MG63 (cell line): Measurements from ENCODE around the gene OMP. TPM values are rescaled to one million over a fixed set of nuclear protein-coding genes. Genes with fewer than 3 reads are reported as not detected.

Experiments used
- DNase-seq: peaks from one replicate; pipeline ENCODE4 v3.0.0-alpha.2; 2020
- H3K27me3 ChIP-seq: fragments of 250-450 bp; sonication (Bioruptor Pico); 2 replicates; pipeline ENCODE4 v1.5.1; 2020; ENCODE audit warnings: mild to moderate bottlenecking, moderate library complexity
- H3K36me3 ChIP-seq: fragments of 250-450 bp; sonication (Bioruptor Pico); 2 replicates; pipeline ENCODE4 v1.5.1; 2020; ENCODE audit warnings: mild to moderate bottlenecking, moderate library complexity
- H3K4me3 ChIP-seq: fragments of 250-450 bp; sonication (Bioruptor Pico); 2 replicates; pipeline ENCODE4 v1.5.1; 2020; ENCODE audit warnings: mild to moderate bottlenecking, moderate library complexity
- H3K9me3 ChIP-seq: fragments of 250-450 bp; sonication (Bioruptor Pico); 2 replicates; pipeline ENCODE4 v1.5.1; 2020; ENCODE audit warnings: mild to moderate bottlenecking, moderate library complexity
- total RNA-seq: library from RNA; depleted of rRNA; stranded (reverse); fragments of >200 nt; shearing (Covaris generic); gene quantifications from 2 replicates; pipeline ENCODE4 v1.2.3, GENCODE V29; 2014; ENCODE audit warnings: low replicate concordance

OMP gene
- total RNA-seq, 1 experiment from 2014 or later, result not detected

DNA sequence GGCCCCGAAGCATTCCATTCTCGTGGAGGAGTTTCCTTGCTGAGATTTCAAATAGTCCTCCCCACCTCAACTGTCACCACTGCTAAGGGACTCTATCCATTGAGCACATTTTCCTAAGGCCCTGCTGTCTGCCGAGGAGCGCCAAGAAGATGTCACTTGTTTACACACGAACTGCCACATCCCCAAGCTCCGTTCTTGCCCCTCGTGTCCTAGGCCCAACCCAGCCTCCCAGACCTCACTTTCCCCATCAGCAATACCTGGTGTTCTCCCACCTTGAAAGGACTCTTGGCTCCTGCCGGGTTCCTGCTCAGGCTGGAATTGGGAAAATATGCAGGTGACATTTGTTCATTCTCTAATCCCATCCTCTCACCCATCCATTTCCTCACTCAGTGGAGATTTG lies 21.4 kb downstream of the OMP start:
- Histone ChIP-seq H3K27me3 (no peaks in the 10 kb centered on the region), H3K4me3 (no peak overlapping the region), H3K36me3 (no peaks in the 10 kb centered on the region), H3K9me3 (no peaks in the 10 kb centered on the region)
- DNase-seq, result no peak

- H3K4me3 ChIP-seq, result no peak overlapping the region
- DNase-seq, result no peak
- no peaks in the 10 kb centered on the region for H3K36me3 ChIP-seq
- H3K27me3 ChIP-seq, result no peaks in the 10 kb centered on the region
- H3K9me3 ChIP-seq, result no peaks in the 10 kb centered on the region
Observed at GRCh38 chr11:77124488-77124887, 21.8 kb downstream of the OMP start.

DNA sequence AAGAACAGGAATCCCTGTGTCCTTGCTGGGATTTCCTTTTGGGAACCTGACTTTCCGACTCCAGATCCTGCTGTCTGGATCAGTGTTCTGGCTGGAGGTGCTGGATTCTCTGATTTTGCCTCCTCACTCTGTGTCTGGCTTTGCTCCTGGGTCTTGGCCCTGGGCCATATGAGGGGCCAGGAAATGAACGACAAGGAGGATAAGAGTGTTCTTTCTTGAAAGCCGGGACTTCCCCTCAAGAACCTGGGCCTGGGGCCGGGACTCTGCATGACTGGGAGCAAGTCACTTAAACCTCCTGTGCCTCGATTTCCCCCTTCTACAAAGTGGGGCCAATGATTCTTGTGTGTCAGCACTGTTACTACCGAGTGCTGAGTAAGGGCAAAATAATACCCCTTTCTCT lies 22.6 kb downstream of the OMP start:
- no peaks in the 10 kb centered on the region for H3K27me3 ChIP-seq
- H3K9me3 ChIP-seq, result no peaks in the 10 kb centered on the region
- DNase-seq, result no peak
- no peaks in the 10 kb centered on the region for H3K36me3 ChIP-seq
- H3K4me3 ChIP-seq, result no peak overlapping the region

- no peak for DNase-seq
- Histone ChIP-seq H3K4me3 (no peak overlapping the region), H3K36me3 (no peaks in the 10 kb centered on the region), H3K27me3 (no peaks in the 10 kb centered on the region), H3K9me3 (no peaks in the 10 kb centered on the region)
Observed at GRCh38 chr11:77125695-77126094, 23.1 kb downstream of the OMP start.

DNA sequence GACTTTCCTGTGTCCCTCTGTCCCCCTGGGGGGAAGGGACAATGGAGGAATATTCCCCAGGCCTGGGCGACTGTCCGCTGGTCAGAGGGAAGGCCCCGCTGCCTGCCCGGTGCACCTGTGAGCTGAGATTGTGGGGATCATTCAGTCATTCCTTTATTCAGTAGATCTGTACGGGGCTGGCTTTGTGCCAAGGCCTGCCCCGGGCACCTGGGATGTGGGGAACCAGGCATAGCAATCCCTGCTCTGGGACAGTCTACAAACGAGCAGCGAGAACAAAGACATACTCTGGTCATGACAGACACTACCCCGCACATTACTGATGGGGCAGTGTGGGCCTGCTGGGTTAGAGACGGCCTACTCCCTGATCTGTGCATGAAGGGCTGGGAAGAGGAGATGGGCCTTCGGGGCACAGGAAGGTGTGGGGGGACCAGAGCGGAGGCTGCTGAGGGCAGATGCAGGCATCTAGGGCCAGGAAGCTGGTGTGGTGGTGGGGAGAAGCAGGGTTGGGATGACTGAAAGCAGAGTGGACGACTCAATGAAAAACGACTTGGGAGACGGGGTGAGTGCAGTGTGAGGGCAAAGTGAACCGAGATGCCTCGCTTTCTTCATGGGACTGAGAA lies 23.6 kb downstream of the OMP start:
- no peaks in the 10 kb centered on the region for H3K36me3 ChIP-seq
- H3K4me3 ChIP-seq, result no peak overlapping the region
- no peaks in the 10 kb centered on the region for H3K27me3 ChIP-seq
- no peaks in the 10 kb centered on the region for H3K9me3 ChIP-seq
- no peak for DNase-seq

- no peaks in the 10 kb centered on the region for H3K9me3 ChIP-seq
- H3K27me3 ChIP-seq, result no peaks in the 10 kb centered on the region
- no peak for DNase-seq
- H3K4me3 ChIP-seq, result no peak overlapping the region
- H3K36me3 ChIP-seq, result no peaks in the 10 kb centered on the region
Observed at GRCh38 chr11:77126861-77127234, 24.2 kb downstream of the OMP start.

- Histone ChIP-seq H3K27me3 (no peaks in the 10 kb centered on the region), H3K4me3 (peak overlapping the region; percentile 32; the same call in 1 of the 2 replicates)
- DNase-seq, result no peak
Observed at GRCh38 chr11:77127235-77127911, 24.7 kb downstream of the OMP start.

DNA sequence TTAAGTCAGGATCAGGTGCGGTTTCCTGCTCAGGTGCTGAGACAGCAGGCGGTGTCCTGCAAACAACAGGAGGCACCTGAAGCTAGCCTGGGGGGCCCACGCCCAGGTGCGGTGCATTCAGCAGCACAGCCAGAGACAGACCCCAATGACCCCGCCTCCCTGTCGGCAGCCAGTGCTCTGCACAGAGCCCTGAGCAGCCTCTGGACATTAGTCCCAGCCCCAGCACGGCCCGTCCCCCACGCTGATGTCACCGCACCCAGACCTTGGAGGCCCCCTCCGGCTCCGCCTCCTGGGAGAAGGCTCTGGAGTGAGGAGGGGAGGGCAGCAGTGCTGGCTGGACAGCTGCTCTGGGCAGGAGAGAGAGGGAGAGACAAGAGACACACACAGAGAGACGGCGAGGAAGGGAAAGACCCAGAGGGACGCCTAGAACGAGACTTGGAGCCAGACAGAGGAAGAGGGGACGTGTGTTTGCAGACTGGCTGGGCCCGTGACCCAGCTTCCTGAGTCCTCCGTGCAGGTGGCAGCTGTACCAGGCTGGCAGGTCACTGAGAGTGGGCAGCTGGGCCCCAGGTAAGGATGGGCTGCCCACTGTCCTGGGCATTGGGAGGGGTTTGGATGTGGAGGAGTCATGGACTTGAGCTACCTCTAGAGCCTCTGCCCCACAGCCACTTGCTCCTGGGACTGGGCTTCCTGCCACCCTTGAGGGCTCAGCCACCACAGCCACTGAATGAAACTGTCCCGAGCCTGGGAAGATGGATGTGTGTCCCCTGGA lies 25.5 kb downstream of the OMP start, which contains the start of gene MYO7A:
Gene MYO7A, plus strand, starts transcription at position 327 of the 772 bp plus-strand sequence. CDS start 2,389 bp downstream, outside the sequence.
- H3K36me3 ChIP-seq, result no peaks in the 10 kb centered on the region
- DNase-seq, result no peak
- no peaks in the 10 kb centered on the region for H3K27me3 ChIP-seq
- H3K9me3 ChIP-seq, result 0 out of 2 replicates have a peak, but pooled peaks cover 2% of the 10 kb centered on the region
- peak within 1 kb of the TSS; percentile 32; the same call in 1 of the 2 replicates for H3K4me3 ChIP-seq

More at GRCh38 chr11:77127235-77127911, 24.7 kb downstream of the OMP start:
- Histone ChIP-seq H3K9me3 (no peaks in the 10 kb centered on the region), H3K36me3 (no peaks in the 10 kb centered on the region)

DNA sequence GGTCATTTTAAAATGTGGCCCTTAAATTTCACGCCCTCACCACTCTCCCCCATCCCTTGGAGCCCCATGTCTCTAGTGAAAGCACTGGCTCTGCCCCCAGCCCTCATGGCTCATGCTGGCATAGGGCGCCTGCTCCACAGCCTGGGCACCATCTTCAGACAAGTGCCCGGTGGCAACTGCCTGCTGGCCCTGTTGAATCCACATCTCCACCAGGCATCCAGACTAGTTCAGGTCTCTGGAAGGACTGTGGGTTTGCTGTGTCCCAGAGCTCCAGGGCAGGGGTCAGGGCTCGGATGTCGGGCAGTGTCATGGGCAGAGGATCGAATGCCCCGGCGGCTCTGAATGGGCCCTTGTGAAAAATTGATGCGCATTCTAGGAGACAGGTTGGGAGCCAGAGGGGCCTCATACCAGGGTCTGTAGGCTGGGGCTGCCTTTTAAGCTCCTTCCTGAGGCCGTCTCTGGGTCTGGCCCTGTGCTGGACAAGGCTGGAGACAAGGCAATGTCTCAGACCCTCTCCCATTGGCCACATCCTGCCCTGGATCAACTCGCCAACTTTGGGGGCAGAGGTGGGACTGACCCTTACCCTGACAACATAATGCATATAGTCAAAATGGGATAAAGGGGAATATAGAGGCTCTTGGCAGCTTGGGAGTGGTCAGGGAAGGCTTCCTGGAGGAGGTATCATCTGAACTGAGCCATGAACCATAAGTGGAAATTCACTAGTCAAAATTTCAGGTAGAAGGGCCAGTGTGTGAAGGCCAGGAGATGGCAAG lies 26.6 kb downstream of the OMP start:
- DNase-seq, result no peak
- Histone ChIP-seq H3K9me3 (peaks cover 6% of the 10 kb centered on the region; the same call in 1 of the 2 replicates), H3K27me3 (no peaks in the 10 kb centered on the region), H3K4me3 (no peak overlapping the region), H3K36me3 (no peaks in the 10 kb centered on the region)

- H3K36me3 ChIP-seq, result no peaks in the 10 kb centered on the region
- DNase-seq, result no peak
- H3K27me3 ChIP-seq, result no peaks in the 10 kb centered on the region
- H3K4me3 ChIP-seq, result no peak overlapping the region
- H3K9me3 ChIP-seq, result peaks cover 6% of the 10 kb centered on the region; the same call in 1 of the 2 replicates
Observed at GRCh38 chr11:77129842-77130756, 27.5 kb downstream of the OMP start.

- no peaks in the 10 kb centered on the region for H3K36me3 ChIP-seq
- DNase-seq, result peak; percentile 74
- no peak overlapping the region for H3K4me3 ChIP-seq
- no peaks in the 10 kb centered on the region for H3K27me3 ChIP-seq
- peaks cover 6% of the 10 kb centered on the region; the same call in 1 of the 2 replicates for H3K9me3 ChIP-seq
Observed at GRCh38 chr11:77130763-77131513, 28.3 kb downstream of the OMP start.

DNA sequence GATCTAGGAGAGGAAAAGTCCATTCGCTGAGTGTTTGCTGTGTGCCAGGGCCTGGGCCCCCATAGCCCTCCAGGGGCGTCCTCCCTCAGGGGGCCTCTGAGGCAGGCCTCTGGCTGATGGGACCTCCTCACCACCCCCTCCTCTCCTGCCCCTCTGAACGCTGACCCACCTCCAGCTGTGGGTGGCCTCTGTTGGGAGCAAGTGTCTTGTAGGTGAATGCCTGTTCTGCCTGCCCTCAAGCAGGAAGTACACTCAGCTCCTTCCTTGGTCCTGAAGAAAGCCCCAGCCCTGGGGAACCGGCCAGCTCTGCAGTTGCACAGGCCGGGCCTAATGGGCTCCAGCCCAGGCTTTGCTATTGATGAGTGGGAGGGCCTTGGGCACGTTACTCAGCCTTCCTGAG lies 28.9 kb downstream of the OMP start:
- no peak overlapping the region for H3K4me3 ChIP-seq
- H3K36me3 ChIP-seq, result no peaks in the 10 kb centered on the region
- H3K27me3 ChIP-seq, result no peaks in the 10 kb centered on the region
- no peak for DNase-seq
- H3K9me3 ChIP-seq, result peaks cover 6% of the 10 kb centered on the region; the same call in 1 of the 2 replicates

GRCh38 chr11:77135069-77135468 lies 32.4 kb downstream of the OMP start:
- no peaks in the 10 kb centered on the region for H3K27me3 ChIP-seq
- H3K36me3 ChIP-seq, result no peaks in the 10 kb centered on the region
- H3K4me3 ChIP-seq, result no peak overlapping the region
- DNase-seq, result no peak
- peaks cover 6% of the 10 kb centered on the region; the same call in 1 of the 2 replicates for H3K9me3 ChIP-seq

DNA sequence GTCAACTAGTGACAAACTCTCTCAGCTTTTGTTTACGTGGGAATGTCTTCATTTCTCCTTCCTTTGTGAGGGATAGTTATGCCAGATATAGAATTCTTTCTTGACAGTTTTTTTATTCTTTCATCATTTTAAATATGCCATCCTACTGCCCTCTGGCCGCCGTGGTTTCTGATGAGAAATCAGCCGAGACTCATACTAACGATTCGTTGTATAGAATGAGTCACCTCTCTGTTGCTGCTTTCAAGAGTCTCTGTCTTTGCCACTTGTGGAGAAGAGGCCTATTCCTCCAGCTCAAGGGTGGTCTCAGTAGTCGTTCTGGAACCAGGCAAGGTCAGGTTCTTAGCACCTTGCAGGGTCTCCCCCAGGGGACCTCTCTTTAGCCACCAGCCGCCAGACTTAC lies 33.4 kb downstream of the OMP start:
- Histone ChIP-seq H3K27me3 (no peaks in the 10 kb centered on the region), H3K4me3 (no peak overlapping the region), H3K36me3 (no peaks in the 10 kb centered on the region), H3K9me3 (peaks cover 6% of the 10 kb centered on the region; the same call in 1 of the 2 replicates)
- DNase-seq, result no peak

DNA sequence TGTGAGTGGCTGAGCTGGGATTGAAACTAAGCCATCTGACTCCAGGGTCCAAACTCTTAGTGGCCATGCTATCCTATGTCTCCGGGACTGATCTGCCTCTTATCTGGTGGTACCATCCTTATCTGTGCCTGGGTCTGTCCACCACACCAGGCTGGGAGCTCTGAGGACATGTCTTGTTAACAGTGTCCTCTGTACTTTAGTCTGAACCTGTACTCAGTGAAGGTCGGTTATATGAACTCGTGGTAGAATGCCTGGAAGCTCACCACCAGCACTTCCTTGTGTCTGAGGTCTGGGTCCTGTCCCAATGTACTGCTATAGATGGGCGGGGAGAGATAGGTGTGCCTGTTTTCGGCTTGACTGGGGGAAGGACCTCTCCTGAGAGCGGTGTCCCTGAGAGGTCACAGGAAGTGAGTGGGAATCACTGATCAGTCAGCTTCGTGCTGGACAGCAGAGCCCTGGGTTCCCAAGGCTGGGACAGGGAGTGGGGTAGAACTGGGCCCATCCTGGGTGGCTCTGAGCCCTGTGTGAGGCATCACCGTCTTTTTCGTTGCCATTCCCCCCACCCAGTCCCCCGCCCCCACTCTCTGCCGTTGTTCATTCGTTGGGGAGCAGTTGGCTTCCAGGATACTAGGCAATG lies 34.3 kb downstream of the OMP start:
- DNase-seq, result no peak
- Histone ChIP-seq H3K36me3 (no peaks in the 10 kb centered on the region), H3K9me3 (peaks cover 6% of the 10 kb centered on the region; the same call in 1 of the 2 replicates), H3K4me3 (no peak overlapping the region), H3K27me3 (no peaks in the 10 kb centered on the region)
